22Rv1 (cell line): ENCODE measurements around the gene COPS6.

Source experiments
- CTCF ChIP-seq: fragments of 450-650 bp; IDR thresholded peaks from 2 replicates; pipeline ENCODE4 v1.5.1; 2017; ENCODE audit warnings: mild to moderate bottlenecking
- ZFX ChIP-seq: fragments of 450-650 bp; IDR thresholded peaks from 2 replicates; pipeline ENCODE4 v1.6.1; 2017; ENCODE audit warnings: antibody characterized with exemption, borderline replicate concordance

GRCh38 chr7:100072462-100072861, 16.3 kb upstream of the COPS6 start:
- TF ChIP-seq CTCF (no peak), ZFX (no peak)
